Urinary bladder (tissue), 4 donors: ENCODE data around the gene MRAS. TPM values are rescaled to one million over a fixed set of nuclear protein-coding genes. Genes with fewer than 3 reads are reported as not detected.

Source experiments
- DNase-seq: peaks from one replicate; pipeline ENCODE4 v3.0.0-alpha.2; 2015; ENCODE audit errors: extremely low spot score
- H3K27ac ChIP-seq: one replicate; pipeline ENCODE4 v1.5.1; 2013; ENCODE audit warnings: low read depth, mild to moderate bottlenecking, moderate library complexity
- H3K36me3 ChIP-seq: one replicate; pipeline ENCODE4 v1.6.1; 2013; ENCODE audit warnings: mild to moderate bottlenecking, moderate library complexity; ENCODE audit not compliant: insufficient read depth
- H3K4me1 ChIP-seq: one replicate; pipeline ENCODE4 v1.6.1; 2013; ENCODE audit warnings: mild to moderate bottlenecking, moderate library complexity; ENCODE audit not compliant: insufficient read depth
- H3K4me3 ChIP-seq: one replicate; pipeline ENCODE4 v1.5.1; 2013; ENCODE audit warnings: low read depth, low read length
- WGBS: extraction: QIAGEN DNeasy Blood & Tissue Kit; methylation state at CpG from one replicate; pipeline ENCODE4 v1.1.7; 2013; 5-methylcytosine and 5-hydroxymethylcytosine counted together
- polyA plus RNA-seq: library from polyadenylated mRNA; stranded (reverse); fragments of 200-250 nt; gene quantifications from one replicate; pipeline ENCODE4 v1.2.3, GENCODE V29; 2013
- total RNA-seq: library from RNA; depleted of rRNA; stranded (reverse); fragments of >200 nt; gene quantifications from one replicate; pipeline ENCODE4 v1.2.3, GENCODE V29; 2014
- donor health status: healthy with polysubstance abuse.
- donor health status: healthy.

Gene MRAS
- total and polyA plus RNA-seq, 2 donors, result 22.9 to 58.0 TPM

DNA sequence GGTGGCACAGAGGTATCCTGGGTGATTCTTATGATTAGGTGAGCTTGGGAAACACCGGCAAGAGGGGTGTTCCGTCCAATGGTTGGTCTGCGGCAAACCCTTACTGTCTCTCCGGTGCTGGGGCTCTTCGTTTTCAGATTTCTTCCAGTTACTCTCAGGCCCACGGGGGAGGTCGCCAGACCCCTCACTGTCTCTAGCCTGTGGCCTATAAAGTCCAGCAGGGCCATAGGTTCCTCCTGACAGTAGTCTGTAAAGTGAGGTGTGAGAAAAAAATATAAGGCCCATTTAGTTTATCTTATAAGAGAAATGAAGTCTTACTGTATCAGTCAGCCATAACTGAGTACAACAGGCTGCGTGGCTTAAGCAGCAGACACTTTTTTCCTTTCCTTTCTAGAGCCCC lies 87.5 kb downstream of the MRAS start:
- Histone ChIP-seq H3K27ac (no peak overlapping the region), H3K4me3 (no peak overlapping the region), H3K36me3 (no peaks in the 10 kb centered on the region), H3K4me1 (no peaks in the 10 kb centered on the region)
- DNase-seq, result no peak
- 77% methylated on average over 8 of the region's 8 CpGs for WGBS

DNA sequence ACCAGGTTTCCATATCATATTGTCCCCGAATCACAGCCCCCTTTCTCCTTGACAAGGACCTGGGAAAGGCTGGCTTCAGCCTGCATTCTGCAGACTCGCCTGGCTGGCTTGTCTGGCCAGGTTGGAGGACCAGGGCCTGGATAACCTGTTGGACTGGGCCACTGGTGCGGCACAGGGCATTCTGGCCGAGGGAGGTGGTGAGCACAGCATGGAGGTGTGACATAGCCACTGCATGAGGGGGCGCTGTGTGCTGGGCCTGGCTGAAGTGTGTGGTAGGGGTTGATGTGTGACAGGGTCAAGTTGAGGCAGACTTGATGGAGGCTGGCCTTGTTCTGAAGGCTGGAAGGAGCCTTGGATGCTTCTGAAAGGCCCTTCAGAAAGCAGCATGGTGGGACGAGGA lies 88.9 kb downstream of the MRAS start:
- Histone ChIP-seq H3K4me3 (no peak overlapping the region), H3K27ac (no peak overlapping the region), H3K36me3 (no peaks in the 10 kb centered on the region), H3K4me1 (no peaks in the 10 kb centered on the region)
- DNase-seq, result no peak
- 96% methylated on average over 6 of the region's 6 CpGs for whole genome bisulfite sequencing

DNA sequence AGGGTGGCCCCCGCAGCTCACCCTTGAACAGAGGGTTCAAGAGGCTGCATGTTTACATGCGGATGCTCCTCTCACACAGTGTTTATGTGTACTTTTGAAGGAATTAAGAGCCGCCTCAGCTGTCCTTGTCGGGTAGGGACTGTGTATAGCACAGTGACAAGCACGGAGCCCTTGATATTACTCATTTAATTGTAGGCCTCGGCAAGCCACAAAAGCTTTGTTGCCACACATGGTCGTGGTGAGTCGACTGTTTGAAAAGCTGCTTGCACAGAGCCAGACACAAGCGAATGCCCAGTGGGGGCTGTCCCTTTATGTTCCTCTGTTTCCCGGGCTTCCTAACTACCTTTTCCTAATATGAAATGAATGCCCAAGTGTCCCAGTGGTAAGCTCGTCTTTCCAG lies 90.5 kb downstream of the MRAS start:
- WGBS, result 72% methylated on average over 11 of the region's 11 CpGs
- DNase-seq, result no peak
- no peaks in the 10 kb centered on the region for H3K36me3 ChIP-seq
- H3K4me3 ChIP-seq, result no peak overlapping the region
- H3K4me1 ChIP-seq, result no peaks in the 10 kb centered on the region
- H3K27ac ChIP-seq, result no peak overlapping the region

DNA sequence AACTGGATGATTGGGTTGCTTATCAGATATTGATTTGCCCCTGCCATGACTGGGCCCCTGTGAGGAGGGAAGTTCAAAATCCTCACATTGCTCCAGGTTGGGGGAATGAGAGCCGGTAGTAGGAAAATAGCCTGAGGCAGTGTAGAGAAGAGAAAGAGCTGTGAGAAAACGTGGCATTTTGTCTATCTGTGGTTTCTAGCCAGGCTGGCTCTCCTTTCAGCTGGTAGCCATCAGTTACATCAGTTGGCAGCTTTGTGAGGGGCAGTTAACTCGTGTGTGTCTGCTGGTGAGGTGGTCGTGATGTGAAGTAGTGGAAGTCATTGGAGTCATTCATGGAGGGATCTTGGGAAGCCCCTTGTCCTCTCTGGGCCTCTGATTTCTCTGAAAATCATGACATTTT lies 91.3 kb downstream of the MRAS start:
- Histone ChIP-seq H3K27ac (no peak overlapping the region), H3K4me1 (no peaks in the 10 kb centered on the region), H3K36me3 (no peaks in the 10 kb centered on the region), H3K4me3 (no peak overlapping the region)
- no peak for DNase-seq
- WGBS, result 65% methylated on average over 4 of the region's 4 CpGs

DNA sequence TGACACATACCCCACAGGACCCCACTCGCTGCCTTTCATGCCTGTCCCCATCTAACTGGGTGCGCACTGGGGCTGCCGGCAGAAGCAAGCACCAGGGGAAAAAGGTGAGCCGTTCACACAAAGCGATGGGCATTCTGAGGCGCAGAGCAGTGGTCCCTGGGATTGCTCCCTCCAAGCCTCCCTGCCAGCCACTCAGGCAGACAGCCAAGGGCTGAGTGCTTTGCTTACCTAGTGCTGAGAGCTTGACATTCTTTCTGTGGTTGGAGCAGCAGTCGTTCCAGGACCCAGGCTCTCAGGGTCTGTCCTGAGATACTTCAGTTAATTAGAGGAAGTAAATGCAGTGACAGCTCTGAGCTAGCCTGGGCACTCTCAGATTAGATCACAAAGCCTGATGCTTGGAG lies 91.7 kb downstream of the MRAS start:
- no peak for DNase-seq
- H3K4me1 ChIP-seq, result no peaks in the 10 kb centered on the region
- no peaks in the 10 kb centered on the region for H3K36me3 ChIP-seq
- H3K27ac ChIP-seq, result no peak overlapping the region
- WGBS, result 70% methylated on average over 7 of the region's 7 CpGs
- H3K4me3 ChIP-seq, result no peak overlapping the region

DNA sequence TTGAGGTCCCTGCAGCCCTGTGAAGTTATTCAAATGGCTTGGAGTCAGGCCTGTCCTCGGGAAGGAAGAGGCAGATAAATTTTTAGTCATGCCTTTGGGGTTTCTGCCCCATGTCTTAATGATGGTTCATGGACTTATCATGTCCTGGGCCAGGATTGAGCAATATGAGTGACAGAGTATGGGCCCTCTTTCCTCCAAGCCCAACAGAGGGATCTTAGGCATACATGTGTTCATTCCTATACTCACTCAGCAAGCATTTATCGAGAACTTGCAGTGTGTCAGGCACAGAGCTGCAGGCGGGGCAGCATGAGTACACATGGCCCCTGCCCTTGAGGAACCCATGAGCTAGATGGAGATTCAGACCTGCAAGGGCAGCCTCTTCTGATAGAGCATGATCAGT lies 92.2 kb downstream of the MRAS start:
- WGBS, result 73% methylated on average over 3 of the region's 3 CpGs
- no peak for DNase-seq
- Histone ChIP-seq H3K36me3 (no peaks in the 10 kb centered on the region), H3K4me1 (no peaks in the 10 kb centered on the region), H3K4me3 (no peak overlapping the region), H3K27ac (no peak overlapping the region)

DNA sequence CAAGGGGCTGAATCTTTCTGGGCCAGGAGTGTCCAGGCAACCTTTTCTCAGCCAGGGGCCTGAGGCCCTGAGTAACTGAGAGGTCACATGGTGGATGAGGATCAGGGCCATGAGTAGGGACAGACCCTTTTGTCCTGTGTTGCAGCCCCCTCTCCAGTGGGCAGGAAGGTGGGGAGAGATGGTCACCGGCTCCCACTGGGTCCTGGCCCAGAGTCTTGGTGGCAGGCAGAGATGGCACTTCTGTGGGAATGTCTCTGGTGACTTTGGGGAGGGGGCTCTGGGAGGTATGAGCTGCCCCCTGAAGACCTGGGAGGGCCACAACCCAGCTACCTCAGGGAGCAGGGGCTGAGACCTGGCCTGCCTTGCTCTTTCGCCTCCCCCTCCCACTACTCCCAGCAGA lies 92.9 kb downstream of the MRAS start:
- Histone ChIP-seq H3K27ac (no peak overlapping the region), H3K4me1 (no peaks in the 10 kb centered on the region), H3K36me3 (no peaks in the 10 kb centered on the region), H3K4me3 (no peak overlapping the region)
- DNase-seq, result no peak
- WGBS, result 95% methylated on average over 2 of the region's 2 CpGs

DNA sequence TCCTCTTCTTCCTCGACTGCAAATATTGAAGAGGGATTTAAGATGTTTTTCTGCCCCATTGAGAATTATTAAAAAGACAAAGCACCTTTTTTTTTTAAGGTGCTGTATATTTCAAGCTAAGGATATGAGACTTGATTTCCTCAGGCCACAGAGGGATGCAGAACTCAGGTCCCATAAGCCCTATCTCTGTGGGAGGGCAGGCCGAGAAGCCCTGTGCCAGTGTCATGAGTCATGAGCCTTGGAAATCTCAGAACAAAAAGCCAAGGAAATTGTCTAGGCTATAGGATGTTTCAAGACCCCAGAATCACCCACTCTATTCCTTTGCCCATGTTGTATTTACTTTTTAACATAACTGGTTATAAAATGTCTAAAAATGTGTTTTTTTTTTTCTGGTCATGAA lies 93.4 kb downstream of the MRAS start:
- no peak overlapping the region for H3K4me3 ChIP-seq
- no peaks in the 10 kb centered on the region for H3K4me1 ChIP-seq
- H3K36me3 ChIP-seq, result no peaks in the 10 kb centered on the region
- no peak overlapping the region for H3K27ac ChIP-seq
- no peak for DNase-seq
- 72% methylated on average over 2 of the region's 2 CpGs for WGBS

DNA sequence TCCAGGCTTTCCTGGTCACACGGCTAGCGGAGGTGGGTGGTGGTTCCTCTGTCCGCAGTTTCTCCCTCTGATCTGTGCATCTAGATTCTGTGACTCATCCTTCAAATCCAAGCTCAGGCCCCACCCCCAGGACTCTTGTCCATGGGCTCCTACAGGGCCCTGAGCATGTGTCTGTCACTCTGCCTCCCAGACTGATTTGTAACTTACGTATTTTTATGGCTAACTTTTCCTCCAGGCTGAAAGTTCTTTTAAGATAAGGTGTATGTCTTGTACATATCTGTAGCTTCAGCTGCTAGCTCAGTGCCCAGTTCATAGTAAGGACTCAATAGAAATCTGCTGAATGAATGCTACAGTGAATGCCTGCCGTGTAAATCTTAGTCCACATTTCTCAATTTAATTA lies 94.1 kb downstream of the MRAS start:
- no peak overlapping the region for H3K27ac ChIP-seq
- no peak for DNase-seq
- no peaks in the 10 kb centered on the region for H3K36me3 ChIP-seq
- H3K4me1 ChIP-seq, result no peaks in the 10 kb centered on the region
- WGBS, result 74% methylated on average over 5 of the region's 5 CpGs
- no peak overlapping the region for H3K4me3 ChIP-seq

DNA sequence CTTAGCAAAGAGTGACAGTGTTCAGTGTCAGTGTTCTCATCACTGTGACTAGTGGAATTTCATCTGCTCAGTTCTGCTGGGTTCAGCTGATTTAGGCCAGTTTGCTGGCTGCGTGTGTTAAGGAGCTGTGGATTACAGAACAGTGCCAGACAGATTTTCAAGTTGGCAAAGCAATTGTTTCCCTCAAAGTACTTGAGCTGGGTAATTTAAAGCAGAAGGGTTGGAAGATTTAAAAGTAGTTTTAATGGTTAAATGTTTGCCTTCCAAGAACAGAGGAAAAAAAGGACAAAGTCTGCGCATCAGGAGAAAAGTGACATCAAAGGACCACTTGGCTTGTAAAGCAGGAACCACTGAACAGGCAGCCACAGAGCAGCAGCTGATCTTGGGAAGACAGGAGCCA lies 94.7 kb downstream of the MRAS start:
- no peak for DNase-seq
- H3K4me3 ChIP-seq, result no peak overlapping the region
- WGBS, result 54% methylated on average over 2 of the region's 2 CpGs
- H3K4me1 ChIP-seq, result no peaks in the 10 kb centered on the region
- no peaks in the 10 kb centered on the region for H3K36me3 ChIP-seq
- no peak overlapping the region for H3K27ac ChIP-seq

DNA sequence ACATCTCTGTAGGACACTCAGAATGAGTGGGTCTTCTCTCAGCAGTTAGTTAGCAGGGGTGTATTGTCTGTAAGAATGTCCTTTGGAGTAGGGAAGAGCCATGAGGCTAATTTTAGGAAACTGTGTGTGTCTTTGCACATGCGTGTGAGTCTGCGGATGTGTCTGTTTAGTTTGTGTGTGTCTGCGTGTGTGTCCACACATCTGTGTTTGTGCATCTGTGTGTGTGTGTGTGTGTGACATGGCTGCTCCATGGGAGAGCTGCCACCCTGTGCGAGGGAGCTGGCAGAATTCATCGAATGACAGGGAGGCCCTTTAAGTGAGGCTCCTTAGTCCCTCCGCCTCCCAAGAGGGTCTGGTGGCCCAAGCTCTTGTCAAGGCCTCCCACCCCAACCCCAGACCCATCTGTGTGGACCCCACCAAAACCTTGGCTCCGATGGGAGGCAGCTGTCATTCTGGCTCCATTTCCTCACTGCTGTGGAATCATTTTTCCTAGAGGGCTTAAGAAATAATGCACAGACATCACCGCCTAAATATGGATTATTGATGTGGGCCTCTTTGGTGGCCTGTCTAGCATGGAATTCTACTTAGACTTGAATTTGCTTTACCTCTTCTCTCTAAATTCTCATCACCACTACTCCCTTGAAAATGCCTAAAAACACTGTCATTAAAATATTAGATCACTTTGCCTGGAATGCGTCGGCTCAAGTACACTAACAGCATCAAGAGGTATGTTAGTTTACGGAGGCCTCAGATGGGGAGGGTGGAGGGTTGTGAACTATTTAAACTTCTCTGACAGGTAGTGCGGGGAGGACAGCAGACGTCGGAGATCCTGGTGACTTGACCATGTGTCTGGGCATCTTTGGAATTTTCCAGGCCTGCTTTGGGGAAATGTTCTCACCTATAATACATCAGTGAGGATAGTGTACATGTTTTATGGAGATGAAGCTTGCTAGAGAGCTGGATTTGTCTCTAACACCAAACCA lies 95.4 kb downstream of the MRAS start:
- WGBS, result 87% methylated on average over 14 of the region's 14 CpGs
- no peak overlapping the region for H3K27ac ChIP-seq
- H3K4me3 ChIP-seq, result no peak overlapping the region
- no peaks in the 10 kb centered on the region for H3K4me1 ChIP-seq
- DNase-seq, result no peak
- no peaks in the 10 kb centered on the region for H3K36me3 ChIP-seq

DNA sequence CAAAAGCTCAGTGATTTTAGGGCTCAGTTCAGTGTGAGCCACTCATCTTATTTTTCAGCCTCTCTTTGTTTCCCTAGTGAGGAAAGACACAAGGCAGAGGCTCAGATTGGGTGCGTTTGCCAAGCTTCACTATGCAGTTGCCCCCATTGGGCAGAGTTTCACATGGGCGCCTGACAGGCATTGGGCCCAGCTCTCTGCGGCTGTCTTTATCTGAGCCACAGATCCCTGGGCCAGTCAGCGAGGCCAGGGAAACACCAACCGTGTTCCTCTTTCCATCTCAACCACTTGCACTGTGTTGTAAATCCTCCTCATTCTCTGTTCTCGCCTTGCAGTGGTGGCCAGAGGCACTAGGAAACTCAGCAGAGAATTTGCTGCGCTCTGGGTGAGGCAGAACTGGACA lies 96.9 kb downstream of the MRAS start:
- H3K4me1 ChIP-seq, result no peaks in the 10 kb centered on the region
- no peak overlapping the region for H3K4me3 ChIP-seq
- no peak for DNase-seq
- H3K27ac ChIP-seq, result no peak overlapping the region
- 86% methylated on average over 7 of the region's 7 CpGs for WGBS
- no peaks in the 10 kb centered on the region for H3K36me3 ChIP-seq

DNA sequence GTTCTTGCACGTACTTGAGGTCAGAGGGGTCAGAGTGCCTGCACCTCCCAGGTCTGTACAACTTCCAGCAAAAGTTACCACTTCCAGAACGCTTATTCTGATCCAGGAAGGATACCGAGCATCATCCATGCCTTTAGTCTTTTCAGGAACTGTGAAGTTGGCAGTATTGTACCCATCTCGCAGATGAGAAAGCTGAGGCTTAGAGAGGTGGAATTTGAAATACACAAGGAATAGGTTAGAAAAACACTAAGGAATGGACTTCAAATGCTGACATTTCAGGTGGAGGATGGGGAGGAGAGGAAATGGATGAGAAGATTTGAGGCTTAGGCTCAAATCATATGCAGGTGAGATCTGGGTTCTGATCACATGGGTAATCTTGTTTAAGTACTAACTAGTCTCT lies 97.3 kb downstream of the MRAS start:
- no peak for DNase-seq
- H3K36me3 ChIP-seq, result no peaks in the 10 kb centered on the region
- H3K4me1 ChIP-seq, result no peaks in the 10 kb centered on the region
- no peak overlapping the region for H3K27ac ChIP-seq
- no peak overlapping the region for H3K4me3 ChIP-seq
- 91% methylated on average over 4 of the region's 4 CpGs for WGBS

DNA sequence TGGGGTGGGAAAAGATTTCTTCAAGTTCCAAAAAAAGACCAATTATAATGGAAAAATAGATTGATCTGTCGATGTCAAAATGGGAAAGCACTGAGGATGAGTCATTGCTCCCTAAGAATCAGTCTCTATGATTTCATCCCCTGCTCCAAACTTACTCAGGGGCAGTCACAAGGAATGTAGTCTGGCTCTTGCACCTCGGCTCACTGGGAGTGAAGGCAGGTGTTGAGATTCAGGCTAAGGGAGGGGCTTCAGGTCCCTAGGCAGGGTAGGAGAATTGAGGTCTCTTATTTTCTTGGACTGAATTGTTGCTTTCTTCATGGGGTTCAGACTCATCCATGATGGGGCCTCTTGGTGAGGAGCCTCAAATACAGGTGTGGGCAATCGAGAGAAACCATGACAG lies 100.3 kb downstream of the MRAS start:
- H3K36me3 ChIP-seq, result no peaks in the 10 kb centered on the region
- no peak overlapping the region for H3K4me3 ChIP-seq
- no peaks in the 10 kb centered on the region for H3K4me1 ChIP-seq
- H3K27ac ChIP-seq, result no peak overlapping the region
- 74% methylated on average over 3 of the region's 3 CpGs for WGBS
- no peak for DNase-seq
